Occipital lobe (tissue), 2 donors: ENCODE results near the gene NTF4. TPM values are rescaled to one million over a fixed set of nuclear protein-coding genes. Genes with fewer than 3 reads are reported as not detected.
"Not testable (repeated sequence)": the region's sequence is repeated elsewhere in the genome, so short reads cannot be mapped to it uniquely, and the experiment has no call there.

Experiments used
- DNase-seq: peaks from one replicate; lab custom pipeline; 2025; lab: John Stamatoyannopoulos, UW
- total RNA-seq: library from RNA; depleted of rRNA; stranded (reverse); fragments of >200 nt; gene quantifications from one replicate; pipeline ENCODE4 v1.2.3, GENCODE V29; 2014

Gene NTF4
- total RNA-seq, 1 donor from 2014 or later: not detected

DNA sequence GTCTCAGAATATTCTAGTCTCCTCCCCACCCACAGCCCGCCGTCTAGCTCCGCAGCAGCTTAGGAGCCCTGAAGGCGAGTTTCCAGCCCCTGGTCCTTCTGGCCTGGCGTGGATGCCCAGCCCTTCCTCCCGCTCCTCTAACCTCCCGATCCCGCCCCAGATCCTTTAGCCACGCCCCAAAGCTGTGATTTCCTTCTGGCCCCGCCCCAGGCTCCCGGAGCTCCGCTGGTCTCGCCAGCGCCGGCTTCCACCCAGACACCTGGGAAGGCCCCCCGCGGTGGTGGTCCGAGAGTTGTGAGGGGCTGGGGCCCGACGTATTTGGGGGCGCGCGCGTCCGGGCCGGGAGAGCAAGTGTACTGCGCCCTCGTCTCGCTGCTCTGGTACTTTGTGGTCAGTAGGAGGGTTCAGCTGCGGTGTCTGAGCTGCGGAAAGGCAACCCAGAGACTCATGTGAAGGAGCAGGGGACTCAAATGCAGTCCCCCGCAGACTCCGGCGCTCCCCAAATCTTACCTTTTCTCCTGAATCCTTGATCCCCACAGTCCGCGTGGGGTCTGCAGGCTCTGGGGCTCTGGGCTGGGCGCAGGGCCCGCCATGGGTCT, 6.9 kb downstream of the NTF4 start, which contains the start of gene CGB7:
TSS of gene CGB7 (minus strand) at position 114 of the 599 bp plus-strand sequence. CDS start 2,374 bp downstream, outside the sequence.
- DNase-seq: no peak

DNA sequence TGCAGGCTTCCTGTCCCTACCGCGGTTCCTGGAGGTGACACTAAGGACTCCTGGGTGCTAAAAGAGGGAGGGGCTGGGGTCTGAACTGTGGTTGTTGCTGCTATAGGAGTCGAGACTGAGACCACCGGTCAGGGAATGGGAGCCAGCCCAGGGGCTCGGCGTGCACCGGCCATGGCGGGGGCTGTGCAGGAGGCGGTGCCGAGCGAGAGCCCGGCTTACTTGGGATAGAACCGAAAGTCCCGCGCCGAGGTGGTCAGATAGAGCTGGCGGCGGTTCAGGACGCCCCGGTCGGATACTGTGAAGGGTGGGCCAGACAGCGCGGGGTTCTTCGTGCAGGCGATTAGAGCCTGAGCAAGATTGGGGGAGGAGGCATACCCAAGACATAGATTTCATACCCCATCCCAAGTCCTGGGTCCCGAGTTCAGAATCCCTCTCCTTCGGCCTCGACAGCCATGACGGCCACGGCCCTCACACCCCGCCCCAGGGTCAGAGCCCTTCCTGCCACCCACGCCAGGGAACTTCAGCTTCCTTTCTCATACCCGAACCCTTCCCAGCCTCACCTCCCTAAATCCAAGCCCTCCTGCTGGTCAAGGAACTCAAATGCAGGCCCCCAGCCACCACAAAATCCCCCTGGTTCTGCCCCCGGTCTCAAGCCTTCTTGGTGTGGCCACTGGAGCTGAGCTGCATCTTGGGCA, 7.6 kb downstream of the NTF4 start:
- not testable (repeated sequence) for DNase-seq

DNA sequence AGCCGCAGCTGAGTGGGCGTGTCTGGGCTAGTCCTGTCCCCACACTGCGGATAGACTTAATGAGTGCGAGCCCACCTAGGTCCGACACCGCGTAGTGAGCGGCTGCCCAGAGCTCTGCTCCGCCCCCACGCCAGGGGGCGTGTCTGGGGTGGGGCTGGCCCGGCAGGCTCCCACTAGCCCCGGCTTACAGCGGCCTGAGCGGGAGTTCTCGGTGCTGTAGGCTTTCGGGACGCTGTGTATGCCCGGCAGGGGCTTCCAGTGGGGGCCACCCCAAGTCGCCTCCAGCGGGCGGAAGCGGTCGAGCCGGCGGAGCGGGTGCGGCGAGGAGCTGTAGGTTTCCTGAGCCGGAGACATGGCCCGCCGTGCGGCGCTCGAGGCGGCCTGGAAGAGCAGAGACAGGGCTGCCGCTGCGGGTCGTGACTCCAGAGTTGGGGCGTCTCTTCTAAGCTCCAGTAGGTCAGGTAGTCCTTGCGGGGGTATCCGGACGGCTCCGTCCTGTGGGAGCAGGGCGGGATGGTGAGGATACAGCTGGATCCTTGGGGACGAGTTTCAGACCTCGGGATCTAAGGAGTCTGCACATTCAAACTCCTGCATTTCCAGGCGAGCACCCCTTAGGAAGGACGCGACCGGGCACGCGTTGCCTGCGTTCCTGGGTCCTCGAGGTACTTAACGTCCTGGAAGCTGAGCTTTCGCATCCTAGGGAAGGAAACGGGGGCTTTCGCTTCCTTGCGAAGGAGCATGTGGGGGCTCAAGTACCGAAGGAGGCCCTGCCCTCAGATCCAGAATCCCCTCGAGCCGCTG, 8.3 kb downstream of the NTF4 start:
- no peak for DNase-seq

DNA sequence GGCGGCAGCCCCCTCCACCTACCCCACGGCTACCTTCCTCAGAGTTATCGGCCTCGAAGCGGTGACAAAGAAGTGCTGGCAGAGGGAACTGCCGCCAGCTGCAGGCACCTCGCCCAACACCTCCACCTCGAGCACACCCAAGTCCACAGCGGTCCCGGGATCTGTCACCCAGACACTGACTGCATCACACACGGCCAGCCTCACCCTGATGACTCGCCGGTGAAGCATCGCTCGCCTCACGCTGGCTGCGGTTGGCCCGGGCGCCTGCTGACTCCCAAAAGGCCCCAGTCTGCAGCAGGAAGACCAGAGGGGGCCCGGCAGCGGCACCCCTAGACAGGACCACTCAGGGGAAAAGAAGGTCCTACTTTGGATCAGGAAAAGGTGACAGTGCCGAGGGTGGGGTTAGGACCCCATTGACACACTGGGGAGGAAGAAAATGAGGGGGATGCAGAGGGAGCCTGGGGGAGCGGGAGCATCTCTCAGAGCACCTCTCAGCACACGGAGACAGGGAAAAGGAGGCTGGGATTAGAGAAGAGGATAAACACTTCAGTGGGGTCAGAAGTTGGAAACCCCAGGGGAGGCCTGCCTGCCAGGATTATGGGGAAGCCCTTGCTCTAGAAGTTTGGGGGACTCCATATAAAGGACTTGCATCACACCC, 14.1 kb downstream of the NTF4 start:
- not testable (repeated sequence) for DNase-seq

DNA sequence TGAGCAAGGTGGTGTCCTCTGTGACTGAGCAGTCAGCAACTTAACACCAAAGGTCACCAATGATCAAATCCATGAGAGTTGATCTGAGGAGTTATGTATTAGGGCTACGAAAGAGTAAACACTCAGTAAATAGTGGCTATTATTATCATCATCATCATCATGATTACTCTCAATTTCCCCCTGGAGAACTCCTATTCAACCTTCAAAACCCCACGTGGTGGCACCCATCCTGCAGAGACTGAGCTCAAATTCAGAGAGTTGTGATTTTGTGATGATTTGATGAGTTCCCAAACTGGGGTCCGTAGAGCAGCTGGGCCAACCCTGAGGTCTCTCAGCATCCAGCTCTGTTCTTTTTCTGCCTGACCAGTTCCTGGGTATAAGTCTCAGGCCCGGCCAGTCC, 14.8 kb downstream of the NTF4 start:
- DNase-seq: not testable (repeated sequence)

DNA sequence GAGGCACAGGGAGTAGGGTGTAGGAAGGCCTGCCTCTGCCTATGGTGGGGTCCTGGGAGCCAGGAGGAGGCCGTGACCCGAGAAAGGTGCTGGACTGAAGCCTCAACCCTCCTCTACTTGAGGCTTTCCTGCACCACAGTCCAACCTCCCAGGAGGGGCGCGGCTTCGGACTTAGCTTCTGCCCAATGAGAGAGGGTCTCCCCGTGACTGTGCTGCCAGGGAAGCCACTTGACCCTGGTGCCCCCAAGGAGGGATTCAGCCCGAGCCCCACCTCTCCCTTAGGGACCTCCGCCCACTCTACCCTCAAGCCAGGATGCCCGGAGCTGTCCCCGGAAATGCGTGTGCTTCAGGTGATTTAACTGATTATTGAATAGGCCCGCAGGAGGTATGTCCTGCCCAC, 15.6 kb downstream of the NTF4 start, which contains the start of gene CGB8:
TSS of gene CGB8 (minus strand) at position 101 of the 400 bp plus-strand sequence. CDS start 372 bp downstream, outside the sequence.
- not testable (repeated sequence) for DNase-seq

DNA sequence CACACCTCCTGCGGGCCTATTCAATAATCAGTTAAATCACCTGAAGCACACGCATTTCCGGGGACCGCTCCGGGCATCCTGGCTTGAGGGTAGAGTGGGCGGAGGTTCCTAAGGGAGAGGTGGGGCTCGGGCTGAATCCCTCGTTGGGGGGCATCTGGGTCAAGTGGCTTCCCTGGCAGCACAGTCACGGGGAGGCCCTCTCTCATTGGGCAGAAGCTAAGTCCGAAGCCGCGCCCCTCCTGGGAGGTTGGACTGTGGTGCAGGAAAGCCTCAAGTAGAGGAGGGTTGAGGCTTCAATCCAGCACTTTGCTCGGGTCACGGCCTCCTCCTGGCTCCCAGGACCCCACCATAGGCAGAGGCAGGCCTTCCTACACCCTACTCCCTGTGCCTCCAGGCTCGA, 21.1 kb downstream of the NTF4 start, which contains the start of gene CGB5:
TSS of gene CGB5 (plus strand) at position 301 of the 400 bp plus-strand sequence. CDS start 362 bp downstream, outside the sequence.
- not testable (repeated sequence) for DNase-seq

DNA sequence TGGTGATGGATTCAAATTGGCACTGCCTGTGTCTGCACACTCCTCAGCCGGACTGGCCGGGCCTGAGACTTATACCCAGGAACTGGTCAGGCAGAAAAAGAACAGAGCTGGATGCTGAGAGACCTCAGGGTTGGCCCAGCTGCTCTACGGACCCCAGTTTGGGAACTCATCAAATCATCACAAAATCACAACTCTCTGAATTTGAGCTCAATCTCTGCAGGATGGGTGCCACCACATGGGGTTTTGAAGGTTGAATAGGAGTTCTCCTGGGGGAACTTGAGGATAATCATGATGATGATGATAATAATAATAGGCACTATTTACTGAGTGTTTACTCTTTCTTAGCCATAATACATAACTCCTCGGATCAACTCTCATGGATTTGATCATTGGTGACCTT, 22.0 kb downstream of the NTF4 start:
- not testable (repeated sequence) for DNase-seq

DNA sequence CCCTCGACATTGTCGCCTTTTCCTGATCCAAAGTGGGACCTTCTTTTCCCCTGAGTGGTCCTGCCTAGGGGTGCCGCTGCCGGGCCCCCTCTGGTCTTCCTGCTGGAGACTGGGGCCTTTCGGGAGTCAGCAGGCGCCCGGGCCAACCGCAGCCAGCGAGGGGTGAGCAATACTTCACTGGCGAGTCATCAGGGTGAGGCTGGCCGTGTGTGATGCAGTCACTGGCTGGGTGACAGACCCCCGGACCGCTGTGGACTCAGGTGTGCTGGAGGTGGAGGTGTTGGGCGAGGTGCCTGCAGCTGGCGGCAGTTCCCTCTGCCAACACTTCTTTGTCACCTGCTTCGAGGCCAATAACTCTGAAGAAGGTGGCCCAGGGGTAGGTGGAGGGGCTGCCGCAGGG, 22.4 kb downstream of the NTF4 start:
- DNase-seq: no peak

DNA sequence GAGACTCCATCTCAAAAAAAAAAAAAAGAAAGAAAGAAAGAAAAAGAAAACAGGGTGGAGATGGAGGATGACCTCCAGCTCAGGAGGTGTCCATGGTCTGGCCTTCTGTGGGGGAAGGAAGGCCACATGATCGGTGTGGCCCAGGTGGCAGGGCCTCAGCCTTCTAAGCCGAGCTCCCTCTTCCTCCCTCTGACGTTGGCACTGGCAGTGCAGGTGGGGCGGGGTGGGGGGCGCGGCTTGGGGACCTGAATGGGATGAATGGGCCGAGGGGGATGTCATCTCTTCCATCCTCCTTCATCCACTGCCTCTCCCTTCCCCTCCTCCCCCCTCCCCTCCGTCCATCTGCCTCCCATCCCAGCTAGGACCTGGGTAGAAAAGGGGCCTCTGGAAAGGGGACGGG, 24.9 kb downstream of the NTF4 start:
- DNase-seq: not testable (repeated sequence)

DNA sequence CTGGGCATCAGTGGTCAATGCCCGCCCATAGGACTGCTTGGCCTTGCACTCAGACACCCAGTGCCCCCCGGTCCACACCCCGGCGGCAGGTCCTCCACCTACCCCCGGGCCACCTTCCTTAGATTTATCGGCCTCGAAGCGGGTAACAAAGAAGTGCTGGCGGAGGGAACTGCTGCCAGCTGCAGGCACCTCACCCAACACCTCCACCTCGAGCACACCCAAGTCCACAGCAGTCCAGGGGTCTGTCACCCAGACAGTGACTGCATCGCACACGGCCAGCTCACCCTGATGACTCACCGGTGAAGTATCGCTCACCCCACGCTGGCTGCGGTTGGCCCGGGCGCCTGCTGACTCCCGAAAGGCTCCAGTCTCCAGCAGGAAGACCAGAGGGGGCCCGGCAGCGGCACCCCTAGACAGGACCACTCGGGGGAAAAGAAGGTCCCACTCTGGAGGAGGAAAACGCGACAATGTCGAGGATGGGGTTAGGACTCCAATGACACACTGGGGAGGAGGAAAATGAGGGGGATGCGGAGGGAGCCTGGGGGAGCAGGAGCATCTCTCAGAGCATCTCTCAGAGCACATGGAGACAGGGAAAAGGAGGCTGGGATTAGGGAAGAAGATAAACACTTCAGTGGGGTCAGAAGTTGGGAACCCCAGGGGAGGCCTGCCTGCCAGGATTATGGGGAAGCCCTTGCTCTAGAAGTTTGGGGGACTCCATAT, 25.9 kb downstream of the NTF4 start:
- not testable (repeated sequence) for DNase-seq

DNA sequence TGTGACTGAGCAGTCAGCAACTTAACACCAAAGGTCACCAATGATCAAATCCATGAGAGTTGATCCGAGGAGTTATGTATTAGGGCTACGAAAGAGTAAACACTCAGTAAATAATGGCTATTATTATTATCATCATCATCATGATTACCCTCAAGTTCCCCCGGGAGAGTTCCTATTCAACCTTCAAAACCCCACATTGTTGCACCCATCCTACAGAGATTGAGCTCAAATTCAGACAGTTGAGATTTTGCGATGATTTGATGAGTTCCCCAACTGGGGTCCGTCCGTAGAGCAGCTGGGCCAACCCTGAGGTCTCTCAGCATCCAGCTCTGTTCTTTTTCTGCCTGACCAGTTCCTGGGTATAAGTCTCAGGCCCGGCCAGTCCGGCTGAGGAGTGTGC, 26.5 kb downstream of the NTF4 start:
- DNase-seq: not testable (repeated sequence)

DNA sequence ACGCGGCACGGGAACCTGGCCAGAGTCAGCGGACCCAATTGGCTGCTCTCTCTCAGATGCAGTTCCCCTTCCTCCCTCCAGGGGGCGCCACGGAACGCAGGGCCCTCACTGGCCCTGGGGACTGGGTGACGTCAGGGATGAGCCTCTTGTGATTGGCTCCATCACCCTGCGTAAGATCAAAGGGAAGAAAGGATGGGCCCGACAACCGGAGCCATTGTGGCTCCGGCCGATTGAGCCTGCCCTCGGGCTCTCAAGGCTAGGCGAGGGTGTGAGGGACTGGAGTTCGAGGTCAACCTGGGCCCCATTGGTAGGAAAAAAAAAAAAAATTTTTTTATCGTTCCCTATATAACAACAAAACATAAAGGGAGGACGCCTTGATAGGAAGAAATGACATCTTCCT, 27.8 kb downstream of the NTF4 start, which contains the start of gene CGB1:
TSS of gene CGB1 (minus strand) at position 81 of the 400 bp plus-strand sequence. CDS start 184 bp downstream, outside the sequence.
- not testable (repeated sequence) for DNase-seq

DNA sequence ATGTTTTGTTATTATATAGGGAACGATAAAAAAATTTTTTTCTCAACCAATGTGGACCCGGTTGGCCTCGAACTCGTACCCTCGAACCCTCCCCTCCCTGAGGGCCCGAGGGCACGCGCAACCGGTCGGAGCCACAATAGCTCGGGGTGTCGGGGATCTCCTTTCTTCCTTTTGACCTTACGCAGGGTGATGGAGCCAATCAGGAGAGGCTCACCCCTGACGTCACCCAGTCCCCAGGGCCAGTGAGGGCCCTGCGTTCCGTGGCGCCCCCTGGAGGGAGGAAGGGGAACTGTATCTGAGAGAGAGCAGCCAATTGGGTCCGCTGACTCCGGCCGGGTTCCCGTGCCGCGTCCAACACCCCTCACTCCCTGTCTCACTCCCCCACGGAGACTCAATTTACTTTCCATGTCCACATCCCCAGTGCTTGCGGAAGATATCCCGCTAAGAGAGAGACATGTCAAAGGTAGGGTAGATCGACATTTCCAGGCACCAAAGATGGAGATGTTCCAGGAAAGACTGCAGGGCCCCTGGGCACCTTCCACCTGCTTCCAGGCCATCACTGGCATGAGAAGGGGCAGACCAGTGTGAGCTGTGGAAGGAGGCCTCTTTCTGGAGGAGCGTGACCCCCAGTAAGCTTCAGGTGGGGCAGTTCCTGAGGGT, 32.8 kb downstream of the NTF4 start, which contains the start of gene CGB2:
TSS of gene CGB2 (plus strand) at position 249 of the 660 bp plus-strand sequence. CDS start at position 455, 206 bp downstream.
- DNase-seq: not testable (repeated sequence)

DNA sequence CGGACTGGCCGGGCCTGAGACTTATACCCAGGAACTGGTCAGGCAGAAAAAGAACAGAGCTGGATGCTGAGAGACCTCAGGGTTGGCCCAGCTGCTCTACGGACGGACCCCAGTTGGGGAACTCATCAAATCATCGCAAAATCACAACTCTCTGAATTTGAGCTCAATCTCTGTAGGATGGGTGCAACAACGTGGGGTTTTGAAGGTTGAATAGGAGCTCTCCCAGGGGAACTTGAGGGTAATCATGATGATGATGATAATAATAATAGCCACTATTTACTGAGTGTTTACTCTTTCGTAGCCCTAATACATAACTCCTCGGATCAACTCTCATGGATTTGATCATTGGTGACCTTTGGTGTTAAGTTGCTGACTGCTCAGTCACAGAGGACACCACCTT, 34.3 kb downstream of the NTF4 start:
- not testable (repeated sequence) for DNase-seq

DNA sequence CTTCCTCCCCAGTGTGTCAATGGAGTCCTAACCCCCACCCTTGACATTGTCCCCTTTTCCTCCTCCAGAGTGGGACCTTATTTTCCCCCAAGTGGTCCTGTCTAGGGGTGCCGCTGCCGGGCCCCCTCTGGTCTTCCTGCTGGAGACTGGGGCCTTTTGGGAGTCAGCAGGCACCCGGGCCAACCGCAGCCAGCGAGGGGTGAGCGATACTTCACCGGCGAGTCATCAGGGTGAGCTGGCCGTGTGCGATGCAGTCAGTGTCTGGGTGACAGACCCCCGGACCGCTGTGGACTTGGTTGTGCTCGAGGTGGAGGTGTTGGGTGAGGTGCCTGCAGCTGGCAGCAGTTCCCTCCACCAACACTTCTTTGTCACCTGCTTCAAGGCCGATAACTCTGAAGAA, 34.9 kb downstream of the NTF4 start:
- not testable (repeated sequence) for DNase-seq

DNA sequence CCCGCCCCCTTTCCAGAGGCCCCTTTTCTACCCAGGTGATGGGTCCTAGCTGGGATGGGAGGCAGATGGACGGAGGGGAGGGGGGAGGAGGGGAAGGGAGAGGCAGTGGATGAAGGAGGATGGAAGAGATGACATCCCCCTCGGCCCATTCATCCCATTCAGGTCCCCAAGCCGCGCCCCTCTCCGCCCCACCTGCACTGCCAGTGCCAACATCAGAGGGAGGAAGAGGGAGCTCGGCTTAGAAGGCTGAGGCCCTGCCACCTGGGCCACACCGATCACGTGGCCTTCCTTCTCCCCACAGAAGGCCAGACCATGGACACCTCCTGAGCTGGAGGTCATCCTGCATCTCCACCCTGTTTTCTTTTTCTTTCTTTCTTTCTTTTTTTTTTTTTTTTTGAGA, 35.9 kb downstream of the NTF4 start:
- not testable (repeated sequence) for DNase-seq

DNA sequence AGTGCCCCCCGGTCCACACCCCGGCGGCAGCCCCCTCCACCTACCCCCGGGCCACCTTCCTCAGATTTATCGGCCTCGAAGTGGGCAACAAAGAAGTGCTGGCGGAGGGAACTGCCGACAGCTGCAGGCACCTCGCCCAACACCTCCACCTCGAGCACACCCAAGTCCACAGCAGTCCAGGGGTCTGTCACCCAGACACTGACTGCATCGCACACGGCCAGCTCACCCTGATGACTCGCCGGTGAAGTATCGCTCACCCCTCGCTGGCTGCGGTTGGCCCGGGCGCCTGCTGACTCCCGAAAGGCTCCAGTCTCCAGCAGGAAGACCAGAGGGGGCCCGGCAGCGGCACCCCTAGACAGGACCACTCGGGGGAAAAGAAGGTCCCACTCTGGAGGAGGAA, 39.0 kb downstream of the NTF4 start:
- not testable (repeated sequence) for DNase-seq

DNA sequence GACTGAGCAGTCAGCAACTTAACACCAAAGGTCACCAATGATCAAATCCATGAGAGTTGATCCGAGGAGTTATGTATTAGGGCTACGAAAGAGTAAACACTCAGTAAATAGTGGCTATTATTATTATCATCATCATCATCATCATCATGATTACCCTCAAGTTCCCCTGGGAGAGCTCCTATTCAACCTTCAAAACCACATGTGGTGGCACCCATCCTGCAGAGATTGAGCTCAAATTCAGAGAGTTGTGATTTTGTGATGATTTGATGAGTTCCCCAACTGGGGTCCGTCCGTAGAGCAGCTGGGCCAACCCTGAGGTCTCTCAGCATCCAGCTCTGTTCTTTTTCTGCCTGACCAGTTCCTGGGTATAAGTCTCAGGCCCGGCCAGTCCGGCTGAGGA, 39.5 kb downstream of the NTF4 start:
- not testable (repeated sequence) for DNase-seq

DNA sequence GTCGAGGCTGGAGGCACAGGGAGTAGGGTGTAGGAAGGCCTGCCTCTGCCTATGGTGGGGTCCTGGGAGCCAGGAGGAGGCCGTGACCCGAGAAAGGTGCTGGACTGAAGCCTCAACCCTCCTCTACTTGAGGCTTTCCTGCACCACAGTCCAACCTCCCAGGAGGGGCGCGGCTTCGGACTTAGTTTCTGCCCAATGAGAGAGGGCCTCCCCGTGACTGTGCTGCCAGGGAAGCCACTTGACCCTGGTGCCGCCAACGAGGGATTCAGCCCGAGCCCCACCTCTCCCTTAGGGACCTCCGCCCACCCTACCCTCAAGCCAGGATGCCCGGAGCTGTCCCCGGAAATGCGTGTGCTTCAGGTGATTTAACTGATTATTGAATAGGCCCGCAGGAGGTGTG, 40.4 kb downstream of the NTF4 start, which contains the start of gene CGB3:
TSS of gene CGB3 (minus strand) at position 101 of the 400 bp plus-strand sequence. CDS start 362 bp downstream, outside the sequence.
- not testable (repeated sequence) for DNase-seq
